ENCODE results near the gene ROCK2.

Gene ROCK2

GRCh38 chr2:11314487-11314886 is 29.9 kb downstream of the ROCK2 start:
- TF ChIP-seq Cebpa-rat (IDR thresholded peaks at IDR 0.05): no peak
- H3K36me3 ChIP-seq: peaks cover 0 to 6% (median 0%) of the 10 kb centered on the region in 11 experiments; a peak in 3 of 22 replicates
- H3K27ac ChIP-seq: no peak overlapping the region
- H3K4me1 ChIP-seq: no peaks in the 10 kb centered on the region
- peaks cover 0 to 56% (median 18%) of the 10 kb centered on the region in 11 experiments; a peak in 11 of 22 replicates for H4K20me1 ChIP-seq
- no peaks in the 10 kb centered on the region for H3K27me3 ChIP-seq
- no peak overlapping the region for H3K4me3 ChIP-seq
- H3K4me2 ChIP-seq: no peak overlapping the region
- peaks cover 0 to 26% (median 10%) of the 10 kb centered on the region in 11 experiments; a peak in 13 of 22 replicates for H3K9me3 ChIP-seq (replicated peaks in 1 of 11)
- H3K9ac ChIP-seq: no peak overlapping the region

- Histone ChIP-seq H3K4me1 (no peaks in the 10 kb centered on the region), H3K4me3 (no peak overlapping the region), H3K9ac (no peak overlapping the region), H3K27me3 (no peaks in the 10 kb centered on the region), H3K4me2 (no peak overlapping the region), H4K20me1 (peaks cover 0 to 56% (median 18%) of the 10 kb centered on the region in 11 experiments; a peak in 12 of 22 replicates), H3K36me3 (peaks cover 0 to 6% (median 0%) of the 10 kb centered on the region in 11 experiments; a peak in 6 of 22 replicates), H3K9me3 (replicated peaks in 1 of 11) (peaks cover 0 to 22% (median 15%) of the 10 kb centered on the region in 11 experiments; a peak in 14 of 22 replicates), H3K27ac (no peak overlapping the region)
- TF ChIP-seq Cebpa-rat (IDR thresholded peaks at IDR 0.05): no peak
These were observed 31.5 kb downstream of the ROCK2 start for GRCh38 chr2:11312770-11313471.

- Histone ChIP-seq H4K20me1 (peaks cover 0 to 61% (median 14%) of the 10 kb centered on the region in 11 experiments; a peak in 12 of 22 replicates), H3K9me3 (replicated peaks in 1 of 11) (peaks cover 0 to 28% (median 16%) of the 10 kb centered on the region in 11 experiments; a peak in 14 of 22 replicates), H3K4me2 (no peak overlapping the region), H3K4me3 (no peak overlapping the region), H3K27ac (no peak overlapping the region), H3K9ac (no peak overlapping the region), H3K36me3 (peaks cover 0 to 9% (median 0%) of the 10 kb centered on the region in 11 experiments; a peak in 6 of 22 replicates), H3K27me3 (no peaks in the 10 kb centered on the region), H3K4me1 (peaks cover 0 to 3% (median 0%) of the 10 kb centered on the region in 10 experiments; a peak in 5 of 20 replicates)
- TF ChIP-seq Cebpa-rat (IDR thresholded peaks at IDR 0.05): no peak
These were observed 32.9 kb downstream of the ROCK2 start for GRCh38 chr2:11311543-11311942.

GRCh38 chr2:11310212-11310611 is 34.2 kb downstream of the ROCK2 start:
- Histone ChIP-seq H3K4me3 (no peak overlapping the region), H3K4me1 (peaks cover 0 to 17% (median 0%) of the 10 kb centered on the region in 10 experiments; a peak in 5 of 20 replicates), H3K9ac (no peak overlapping the region), H3K36me3 (peaks cover 0 to 9% (median 0%) of the 10 kb centered on the region in 11 experiments; a peak in 6 of 22 replicates), H3K9me3 (replicated peaks in 1 of 11) (peaks cover 0 to 28% (median 16%) of the 10 kb centered on the region in 11 experiments; a peak in 14 of 22 replicates), H3K4me2 (no peak overlapping the region), H3K27ac (no peak overlapping the region), H3K27me3 (no peaks in the 10 kb centered on the region), H4K20me1 (peaks cover 0 to 63% (median 22%) of the 10 kb centered on the region in 11 experiments; a peak in 14 of 22 replicates)
- no peak for TF ChIP-seq Cebpa-rat (IDR thresholded peaks at IDR 0.05)

- peaks cover 0 to 29% (median 16%) of the 10 kb centered on the region in 11 experiments; a peak in 14 of 22 replicates for H3K9me3 ChIP-seq (replicated peaks in 1 of 11)
- no peak overlapping the region for H3K27ac ChIP-seq
- peaks cover 0 to 19% (median 0%) of the 10 kb centered on the region in 10 experiments; a peak in 5 of 20 replicates for H3K4me1 ChIP-seq
- H3K4me2 ChIP-seq: no peak overlapping the region
- H3K36me3 ChIP-seq: peaks cover 0 to 9% (median 0%) of the 10 kb centered on the region in 11 experiments; a peak in 6 of 22 replicates
- TF ChIP-seq Cebpa-rat (IDR thresholded peaks at IDR 0.05): no peak
- no peak overlapping the region for H3K4me3 ChIP-seq
- H4K20me1 ChIP-seq: peaks cover 0 to 64% (median 27%) of the 10 kb centered on the region in 11 experiments; a peak in 15 of 22 replicates
- H3K27me3 ChIP-seq: no peaks in the 10 kb centered on the region
- H3K9ac ChIP-seq: no peak overlapping the region
These were observed 34.7 kb downstream of the ROCK2 start for GRCh38 chr2:11309706-11310105.

GRCh38 chr2:11307764-11308415 is 36.5 kb downstream of the ROCK2 start:
- Histone ChIP-seq H3K9ac (no peak overlapping the region), H3K4me1 (peaks cover 0 to 30% (median 0%) of the 10 kb centered on the region in 10 experiments; a peak in 5 of 20 replicates), H3K36me3 (peaks cover 0 to 9% (median 0%) of the 10 kb centered on the region in 11 experiments; a peak in 6 of 22 replicates), H3K4me2 (no peak overlapping the region), H3K9me3 (replicated peaks in 1 of 11) (peaks cover 0 to 26% (median 16%) of the 10 kb centered on the region in 11 experiments; a peak in 14 of 22 replicates), H3K4me3 (no peak overlapping the region), H4K20me1 (peaks cover 0 to 74% (median 34%) of the 10 kb centered on the region in 11 experiments; a peak in 16 of 22 replicates), H3K27me3 (no peaks in the 10 kb centered on the region), H3K27ac (no peak overlapping the region)
- TF ChIP-seq Cebpa-rat (IDR thresholded peaks at IDR 0.05): no peak

GRCh38 chr2:11305958-11306357 is 38.5 kb downstream of the ROCK2 start:
- peak overlapping the region in 3 of 11 experiments; percentile 1 to 54 (median 5); a peak in 3 of 22 replicates for H3K4me2 ChIP-seq

GRCh38 chr2:11305338-11305737 is 39.1 kb downstream of the ROCK2 start:
- no peak overlapping the region for H3K27ac ChIP-seq
- peaks cover 0 to 28% (median 17%) of the 10 kb centered on the region in 11 experiments; a peak in 14 of 22 replicates for H3K9me3 ChIP-seq (replicated peaks in 1 of 11)
- H3K4me2 ChIP-seq: peak overlapping the region in 2 of 11 experiments; percentile 5 to 54; a peak in 2 of 22 replicates
- no peak for TF ChIP-seq Cebpa-rat (IDR thresholded peaks at IDR 0.05)
- peaks cover 0 to 30% (median 0%) of the 10 kb centered on the region in 10 experiments; a peak in 5 of 20 replicates for H3K4me1 ChIP-seq
- H3K36me3 ChIP-seq: peaks cover 0 to 11% (median 4%) of the 10 kb centered on the region in 11 experiments; a peak in 6 of 22 replicates
- H4K20me1 ChIP-seq: peaks cover 1 to 80% (median 41%) of the 10 kb centered on the region in 11 experiments; a peak in 17 of 22 replicates
- no peaks in the 10 kb centered on the region for H3K27me3 ChIP-seq
- no peak overlapping the region for H3K9ac ChIP-seq
- H3K4me3 ChIP-seq: no peak overlapping the region

More at GRCh38 chr2:11305958-11306357, 38.5 kb downstream of the ROCK2 start:
- Histone ChIP-seq H4K20me1 (peaks cover 0 to 78% (median 42%) of the 10 kb centered on the region in 11 experiments; a peak in 16 of 22 replicates), H3K9me3 (replicated peaks in 1 of 11) (peaks cover 0 to 28% (median 20%) of the 10 kb centered on the region in 11 experiments; a peak in 14 of 22 replicates), H3K9ac (no peak overlapping the region), H3K27ac (no peak overlapping the region), H3K4me3 (no peak overlapping the region), H3K4me1 (peaks cover 0 to 30% (median 0%) of the 10 kb centered on the region in 10 experiments; a peak in 5 of 20 replicates), H3K27me3 (no peaks in the 10 kb centered on the region), H3K36me3 (peaks cover 0 to 11% (median 4%) of the 10 kb centered on the region in 11 experiments; a peak in 6 of 22 replicates)
- no peak for TF ChIP-seq Cebpa-rat (IDR thresholded peaks at IDR 0.05)

All from BLaER1 treated with 17β-estradiol and CSF1 and Interleukin-3, amounts not matched to agents 10 nM and 100 nM (cell line).